Lower leg skin (tissue), 4 donors: ENCODE results near the gene OBSCN. TPM values are rescaled to one million over a fixed set of nuclear protein-coding genes. Genes with fewer than 3 reads are reported as not detected.

ENCODE experiments used
- DNase-seq, 2 donors: peaks; one replicate each; pipeline ENCODE4 v3.0.0-alpha.2; 2019; ENCODE audit warnings: low spot score in 2 of 2
- H3K4me3 ChIP-seq: fragments of 200-600 bp; sonication (generic); 2 replicates; pipeline ENCODE4 v1.5.1; 2017; ENCODE audit warnings: mild to moderate bottlenecking, low read depth; ENCODE audit not compliant: poor library complexity, severe bottlenecking
- CTCF ChIP-seq, 3 donors: fragments of 450-650 bp; IDR thresholded peaks; one replicate each; pipeline ENCODE4 v1.5.1; 2016; ENCODE audit warnings: antibody characterized with exemption in 3 of 3, mild to moderate bottlenecking in 3 of 3, moderate library complexity in 2 of 3
- POLR2A ChIP-seq, 2 donors: fragments of 450-650 bp; IDR thresholded peaks; one replicate each; pipeline ENCODE4 v1.6.1; 2016 to 2017; ENCODE audit warnings: antibody characterized with exemption in 2 of 2, mild to moderate bottlenecking in 1 of 2, moderate library complexity in 1 of 2
- WGBS, 2 donors: methylation state at CpG; one replicate each; pipeline ENCODE4 v1.1.5; 2018; 5-methylcytosine and 5-hydroxymethylcytosine counted together
- intact Hi-C: fragments of 100-400 bp; cut with DNase I; formaldehyde crosslinking; loops from one replicate; pipeline ENCODE4 v1.15.0; 2023; ENCODE audit warnings: low total_unique reads
- total RNA-seq, 4 donors: library from RNA; depleted of rRNA; stranded (reverse); fragments of >200 nt; gene quantifications; one replicate each; pipeline ENCODE4 v1.1.0, GENCODE V29; 2016

Gene OBSCN
- total RNA-seq, 4 donors from 2014 or later, result 7.4 to 39.2 (median 18.5) TPM

GRCh38 chr1:228374711-228375577, 167.1 kb downstream of the OBSCN start:
- H3K4me3 ChIP-seq, result no peak overlapping the region
- 62% methylated on average over 14 to 25 of the region's 25 CpGs for WGBS, 2 donors
- TF ChIP-seq CTCF (IDR thresholded peaks at IDR 0.05), result no peak
- TF ChIP-seq POLR2A (IDR thresholded peaks at IDR 0.05), result no peak
- DNase-seq, result peak; percentile 71 to 95
- intact Hi-C loops, result no loop called here

- WGBS, 2 donors, result 93 to 97% methylated on average over 5 to 21 of the region's 22 CpGs
- no peak overlapping the region for H3K4me3 ChIP-seq
- TF ChIP-seq POLR2A (IDR thresholded peaks at IDR 0.05), result no peak
- TF ChIP-seq CTCF (IDR thresholded peaks at IDR 0.05), result no peak
- DNase-seq, result peak in 1 of 2 donors; percentile 83
- intact Hi-C loops, result no loop called here
These were observed 167.9 kb downstream of the OBSCN start for GRCh38 chr1:228375578-228376261.

GRCh38 chr1:228376262-228376628, 168.4 kb downstream of the OBSCN start:
- H3K4me3 ChIP-seq, result no peak overlapping the region
- TF ChIP-seq POLR2A (IDR thresholded peaks at IDR 0.05) (no peak), CTCF (IDR thresholded peaks at IDR 0.05) (no peak)
- no peak for DNase-seq
- WGBS, 2 donors, result 65 to 75% methylated on average over 3 of the region's 3 CpGs
- intact Hi-C loops, result no loop called here

- intact Hi-C loops, result no loop called here
- no peak for TF ChIP-seq CTCF (IDR thresholded peaks at IDR 0.05)
- no peak for TF ChIP-seq POLR2A (IDR thresholded peaks at IDR 0.05)
- WGBS, 2 donors, result 90 to 91% methylated on average over 30 of the region's 31 CpGs
- H3K4me3 ChIP-seq, result no peak overlapping the region
- DNase-seq, result peak in 1 of 2 donors; percentile 81
These were observed 169.1 kb downstream of the OBSCN start for GRCh38 chr1:228376651-228377631.

GRCh38 chr1:228377664-228378089, 169.8 kb downstream of the OBSCN start:
- intact Hi-C loops, result no loop called here
- H3K4me3 ChIP-seq, result peak overlapping the region; percentile 12
- TF ChIP-seq CTCF (IDR thresholded peaks at IDR 0.05) (no peak), POLR2A (IDR thresholded peaks at IDR 0.05) (no peak)
- WGBS, 2 donors, result 57 to 62% methylated on average over 1 to 5 of the region's 5 CpGs
- peak in 1 of 2 donors; percentile 87 for DNase-seq
